GM12864 (cell line): ENCODE measurements around the gene COX20.
"Not testable (repeated sequence)": the region's sequence is repeated elsewhere in the genome, so short reads cannot be mapped to it uniquely, and the experiment has no call there.

ENCODE experiments used
- DNase-seq: peaks from one replicate; pipeline ENCODE4 v3.0.0-alpha.2; 2011; ENCODE audit warnings: low read depth
- H3K4me3 ChIP-seq: 2 replicates; pipeline ENCODE4 v1.5.1; 2011; ENCODE audit warnings: mild to moderate bottlenecking, low read depth, low read length, control low read depth
- TF ChIP-seq, protein P1 (sequence below): IDR thresholded peaks from 2 replicates; pipeline ENCODE4 v1.5.1; 2011; ENCODE audit warnings: low read depth, mild to moderate bottlenecking, moderate library complexity, low read length, control low read depth, inconsistent platforms; ENCODE audit errors: missing control alignments

COX20 gene

DNA sequence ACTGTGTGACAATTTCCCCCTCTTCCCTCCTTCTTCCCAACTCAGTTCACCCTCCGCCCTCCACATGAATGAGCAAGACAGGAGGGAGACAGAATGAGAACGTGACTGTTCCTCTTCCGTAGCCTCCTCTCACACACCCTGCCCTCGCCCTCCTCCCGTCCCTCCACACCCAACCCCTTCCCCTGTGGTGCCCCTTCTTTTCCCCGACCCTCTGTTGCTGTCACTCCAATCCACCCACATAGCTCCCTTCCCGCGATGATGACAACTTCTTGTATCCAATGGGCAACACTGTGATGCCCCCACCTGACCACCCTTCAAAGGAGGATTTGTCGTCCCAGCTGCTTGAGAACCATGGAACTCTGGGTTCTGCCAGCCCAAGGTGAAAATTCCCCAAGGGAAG lies 41.4 kb upstream of the COX20 start:
- TF ChIP-seq, protein P1, sequence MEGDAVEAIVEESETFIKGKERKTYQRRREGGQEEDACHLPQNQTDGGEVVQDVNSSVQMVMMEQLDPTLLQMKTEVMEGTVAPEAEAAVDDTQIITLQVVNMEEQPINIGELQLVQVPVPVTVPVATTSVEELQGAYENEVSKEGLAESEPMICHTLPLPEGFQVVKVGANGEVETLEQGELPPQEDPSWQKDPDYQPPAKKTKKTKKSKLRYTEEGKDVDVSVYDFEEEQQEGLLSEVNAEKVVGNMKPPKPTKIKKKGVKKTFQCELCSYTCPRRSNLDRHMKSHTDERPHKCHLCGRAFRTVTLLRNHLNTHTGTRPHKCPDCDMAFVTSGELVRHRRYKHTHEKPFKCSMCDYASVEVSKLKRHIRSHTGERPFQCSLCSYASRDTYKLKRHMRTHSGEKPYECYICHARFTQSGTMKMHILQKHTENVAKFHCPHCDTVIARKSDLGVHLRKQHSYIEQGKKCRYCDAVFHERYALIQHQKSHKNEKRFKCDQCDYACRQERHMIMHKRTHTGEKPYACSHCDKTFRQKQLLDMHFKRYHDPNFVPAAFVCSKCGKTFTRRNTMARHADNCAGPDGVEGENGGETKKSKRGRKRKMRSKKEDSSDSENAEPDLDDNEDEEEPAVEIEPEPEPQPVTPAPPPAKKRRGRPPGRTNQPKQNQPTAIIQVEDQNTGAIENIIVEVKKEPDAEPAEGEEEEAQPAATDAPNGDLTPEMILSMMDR = no peak
- H3K4me3 ChIP-seq = no peak overlapping the region

DNA sequence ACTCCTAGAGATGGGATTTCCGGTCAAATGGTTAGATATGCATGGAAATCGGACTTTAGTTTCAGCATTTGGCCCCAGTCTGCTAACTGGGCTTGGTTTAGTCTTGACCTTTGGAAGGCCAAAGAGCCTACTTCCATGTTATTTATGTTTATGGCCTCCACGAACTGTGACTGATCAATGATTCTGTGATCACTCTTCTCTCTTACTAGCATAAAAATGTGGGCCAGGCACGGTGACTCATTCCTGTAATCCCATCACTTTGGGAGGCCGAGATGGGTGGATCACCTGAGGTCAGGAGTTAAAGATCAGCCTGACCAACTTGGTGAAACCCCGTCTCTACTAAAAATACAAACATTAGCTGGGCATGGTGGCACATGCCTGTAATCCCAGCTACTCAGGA lies 40.9 kb upstream of the COX20 start:
- not testable (repeated sequence) for DNase-seq, H3K4me3 ChIP-seq

More for the DNA sequence above, 41.4 kb upstream of the COX20 start:
- no peak for DNase-seq

DNA sequence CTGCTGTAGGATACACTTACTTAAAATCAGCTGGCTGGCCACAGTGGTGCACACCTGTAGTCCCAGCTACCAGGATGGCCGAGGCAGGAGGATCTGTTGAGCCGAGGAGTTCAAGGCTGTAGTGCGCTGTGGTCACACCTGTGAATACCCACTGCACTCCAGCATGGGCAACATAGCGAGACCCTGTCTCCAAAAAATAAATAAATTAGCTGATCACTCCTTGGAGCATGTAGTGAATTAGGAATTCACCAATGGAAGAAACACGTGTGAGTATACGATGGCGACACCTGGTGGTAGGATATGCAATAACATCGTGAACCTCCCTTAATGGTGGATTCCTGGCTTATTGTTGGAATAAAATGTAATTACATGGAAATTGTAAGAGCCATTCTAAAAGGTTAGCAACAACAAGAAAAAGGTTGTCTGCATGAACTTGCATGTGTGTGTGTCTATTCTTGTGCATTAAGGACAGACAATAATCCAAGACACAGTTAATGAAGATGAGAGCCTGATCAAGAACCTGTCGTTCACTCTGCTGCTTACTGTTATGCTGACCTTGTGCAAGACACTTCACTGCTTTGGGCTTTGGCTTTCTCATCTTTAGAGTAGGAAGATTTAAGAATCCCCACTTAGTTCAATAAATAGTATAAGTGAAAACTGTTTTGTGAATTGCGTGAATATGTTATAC lies 38.6 kb upstream of the COX20 start:
- DNase-seq = no peak
- H3K4me3 ChIP-seq = no peak overlapping the region
- TF ChIP-seq, protein P1 = peak; percentile 77

DNA sequence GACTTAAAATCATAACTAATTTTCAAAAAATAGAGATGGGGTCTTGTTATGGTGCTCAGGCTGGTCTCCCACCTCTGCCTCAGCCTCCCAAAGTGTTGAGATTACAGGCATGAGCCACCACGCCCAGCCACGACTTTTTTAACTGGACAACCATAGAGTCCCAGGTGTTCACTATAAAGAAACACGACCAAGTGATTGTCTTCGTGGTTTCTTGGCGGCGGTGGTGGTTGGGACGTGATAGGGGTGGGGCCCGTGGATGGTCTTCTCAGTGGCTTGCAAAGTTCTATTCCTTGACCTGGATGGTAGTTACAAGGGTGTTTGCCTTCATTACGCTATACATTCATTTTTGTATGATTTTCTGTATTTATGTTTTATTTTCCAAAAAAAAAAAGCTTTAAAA lies 34.6 kb upstream of the COX20 start:
- no peak overlapping the region for H3K4me3 ChIP-seq
- DNase-seq = no peak
- TF ChIP-seq, protein P1 = no peak

DNA sequence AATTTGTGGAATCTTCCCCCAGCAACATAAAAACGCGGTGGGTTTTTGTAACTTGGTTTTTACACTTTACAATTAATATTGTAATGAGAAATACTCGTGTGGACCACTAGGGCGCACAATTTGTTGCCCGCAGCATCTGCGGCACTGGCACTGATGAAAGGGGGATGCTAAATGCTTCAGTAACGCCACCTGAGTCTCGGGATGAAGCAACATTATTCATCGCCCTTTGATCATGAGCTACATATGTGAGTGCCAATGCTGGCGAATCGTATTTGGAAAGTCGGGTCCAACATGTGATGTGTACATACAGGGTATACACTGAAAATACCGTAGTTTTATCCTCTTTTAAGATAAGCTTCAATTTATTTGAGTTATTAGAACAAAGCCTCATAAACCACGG lies 34.2 kb upstream of the COX20 start:
- DNase-seq = peak; percentile 29
- no peak overlapping the region for H3K4me3 ChIP-seq
- TF ChIP-seq, protein P1 = peak; percentile 64

DNA sequence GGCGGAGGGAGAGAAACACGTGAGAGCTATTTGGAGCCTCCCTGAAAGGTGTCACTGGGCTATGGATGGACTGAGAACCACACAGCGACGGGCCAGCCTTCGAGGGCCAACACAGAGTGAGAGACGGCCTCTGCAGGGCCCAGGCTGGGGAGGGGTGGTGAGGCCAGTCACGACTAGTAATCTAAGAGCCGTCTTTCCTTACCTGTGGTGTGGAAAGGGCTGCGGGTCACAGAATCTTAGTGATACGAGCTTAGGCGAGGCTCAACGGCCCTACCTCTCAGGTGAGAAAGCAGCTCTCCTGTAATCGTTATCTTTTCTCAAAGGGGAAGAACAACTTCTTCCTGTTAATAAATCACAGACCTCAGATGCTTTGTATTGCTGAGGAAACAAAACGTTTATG lies 33.4 kb upstream of the COX20 start:
- DNase-seq = no peak
- H3K4me3 ChIP-seq = no peak overlapping the region
- TF ChIP-seq, protein P1 = no peak

DNA sequence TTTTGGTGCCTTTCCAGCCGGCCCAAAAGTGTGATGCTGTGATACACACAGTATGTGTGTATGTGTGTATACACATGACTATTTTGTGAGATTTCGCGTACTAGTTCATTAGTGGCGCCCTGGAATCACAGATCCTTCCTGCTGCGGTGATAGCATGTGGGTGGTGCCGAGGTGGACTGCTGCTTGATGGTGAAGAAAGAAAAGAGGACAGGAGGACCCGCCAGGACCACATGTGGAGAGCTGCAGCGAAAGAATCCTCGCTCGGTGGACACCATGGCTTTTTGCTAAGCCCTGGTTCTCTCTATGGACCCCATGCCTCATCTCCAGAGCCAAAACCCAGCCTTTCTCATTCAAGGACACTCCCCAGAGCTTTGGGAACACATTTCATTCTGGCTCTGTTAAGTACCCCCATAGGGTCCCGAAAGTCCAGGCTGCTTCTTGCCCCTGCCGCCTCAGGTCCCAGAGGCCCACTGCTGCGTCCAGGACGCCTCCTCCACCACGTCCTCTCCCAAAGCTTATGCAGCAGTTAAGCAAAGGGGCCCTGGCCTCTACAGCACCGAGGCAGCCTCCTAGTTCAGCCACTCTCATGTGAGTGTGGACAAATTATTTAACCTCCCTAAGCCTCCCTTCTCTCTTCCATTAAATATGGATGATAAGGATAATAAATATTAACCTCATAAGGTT lies 32.8 kb upstream of the COX20 start:
- H3K4me3 ChIP-seq = no peak overlapping the region
- TF ChIP-seq, protein P1 = no peak
- DNase-seq = no peak
